HEK293 (cell line): ENCODE measurements around the gene C17orf107.

Source experiments
- CTCF ChIA-PET: fragments of 350-600 bp; formaldehyde crosslinking; extraction: SDS; loops from one replicate; lab custom pipeline; 2021; ENCODE audit warnings: antibody characterized with exemption; lab: Yijun Ruan, JAX
- POLR2A ChIA-PET: fragments of 300-600 bp; formaldehyde crosslinking; extraction: SDS; loops from one replicate; lab custom pipeline; 2020; ENCODE audit warnings: antibody characterized with exemption, inconsistent platforms; lab: Yijun Ruan, JAX
- H3K27ac ChIP-seq: fragments of 200-500 bp; sonication (Bioruptor generic); 2 replicates; pipeline ENCODE4 v1.5.1; 2014; ENCODE audit warnings: low read depth, low read length, control low read depth, inconsistent platforms; ENCODE audit errors: extremely low read depth
- H3K36me3 ChIP-seq, 2 experiments: fragments of 200-500 bp in 1 of 2; sonication (Bioruptor generic) in 1 of 2; 1 replicate in 1 of 2; 2 replicates in 1 of 2; pipeline ENCODE4 v1.5.1; 2014 to 2017; ENCODE audit warnings: inconsistent platforms in 2 of 2, low read length in 2 of 2; ENCODE audit not compliant: control insufficient read depth in 2 of 2, insufficient read depth in 1 of 2
- H3K4me1 ChIP-seq: fragments of 200-500 bp; sonication (Bioruptor generic); 2 replicates; pipeline ENCODE4 v1.5.1; 2014; ENCODE audit warnings: mild to moderate bottlenecking, low read length, inconsistent platforms; ENCODE audit not compliant: control insufficient read depth, insufficient read depth
- H3K4me3 ChIP-seq: 2 replicates; pipeline ENCODE4 v1.5.1; 2011; ENCODE audit warnings: low read depth, mild to moderate bottlenecking, control low read depth, low read length, moderate library complexity
- H3K9me3 ChIP-seq: fragments of 200-500 bp; sonication (Bioruptor generic); 2 replicates; pipeline ENCODE4 v1.5.1; 2014; ENCODE audit warnings: low read depth, low read length, inconsistent platforms; ENCODE audit not compliant: control insufficient read depth, insufficient read depth
- GFI1B ChIP-seq: fragments of 450-650 bp; formaldehyde crosslinking; IDR thresholded peaks from 2 replicates; pipeline ENCODE4 v1.5.1; 2016; ENCODE audit warnings: missing biosample characterization, missing genetic modification characterization
- KLF7 ChIP-seq: fragments of 450-650 bp; formaldehyde crosslinking; IDR thresholded peaks from 2 replicates; pipeline ENCODE4 v1.5.1; 2016; ENCODE audit warnings: missing biosample characterization, missing genetic modification characterization, borderline replicate concordance
- REPIN1 ChIP-seq: fragments of 450-650 bp; formaldehyde crosslinking; IDR thresholded peaks from 2 replicates; pipeline ENCODE4 v1.5.1; 2017; ENCODE audit warnings: missing biosample characterization, missing genetic modification characterization, low read depth
- SP3 ChIP-seq: fragments of 450-650 bp; formaldehyde crosslinking; IDR thresholded peaks from 2 replicates; pipeline ENCODE4 v1.5.1; 2016; ENCODE audit warnings: missing biosample characterization, missing genetic modification characterization
- ZBTB20 ChIP-seq: fragments of 450-650 bp; formaldehyde crosslinking; IDR thresholded peaks from 2 replicates; pipeline ENCODE4 v1.5.1; 2016; ENCODE audit warnings: missing biosample characterization, missing genetic modification characterization
- ZBTB48 ChIP-seq: fragments of 450-650 bp; formaldehyde crosslinking; IDR thresholded peaks from 2 replicates; pipeline ENCODE4 v1.5.1; 2016; ENCODE audit warnings: missing biosample characterization, missing genetic modification characterization
- ZBTB8A ChIP-seq: fragments of 450-650 bp; formaldehyde crosslinking; IDR thresholded peaks from 2 replicates; pipeline ENCODE4 v1.5.1; 2016; ENCODE audit warnings: missing biosample characterization, missing genetic modification characterization
- ZEB2 ChIP-seq: fragments of 450-650 bp; formaldehyde crosslinking; IDR thresholded peaks from 2 replicates; pipeline ENCODE4 v1.5.1; 2016; ENCODE audit warnings: missing biosample characterization, missing genetic modification characterization
- ZFP3 ChIP-seq: fragments of 450-650 bp; formaldehyde crosslinking; IDR thresholded peaks from 2 replicates; pipeline ENCODE4 v1.5.1; 2016; ENCODE audit warnings: low read depth, missing biosample characterization, missing genetic modification characterization
- ZNF121 ChIP-seq: fragments of 450-650 bp; formaldehyde crosslinking; IDR thresholded peaks from 2 replicates; pipeline ENCODE4 v1.5.1; 2016; ENCODE audit warnings: missing biosample characterization, missing genetic modification characterization
- ZNF138 ChIP-seq: fragments of 450-650 bp; formaldehyde crosslinking; IDR thresholded peaks from 2 replicates; pipeline ENCODE4 v1.5.1; 2016; ENCODE audit warnings: missing biosample characterization, missing genetic modification characterization, borderline replicate concordance
- ZNF266 ChIP-seq: fragments of 450-650 bp; formaldehyde crosslinking; IDR thresholded peaks from 2 replicates; pipeline ENCODE4 v1.5.1; 2016; ENCODE audit warnings: missing biosample characterization, missing genetic modification characterization, low read depth
- ZNF350 ChIP-seq: fragments of 450-650 bp; formaldehyde crosslinking; IDR thresholded peaks from 2 replicates; pipeline ENCODE4 v1.5.0; 2017; ENCODE audit warnings: missing biosample characterization, mild to moderate bottlenecking, missing genetic modification characterization
- ZNF548 ChIP-seq: fragments of 450-650 bp; formaldehyde crosslinking; IDR thresholded peaks from 2 replicates; pipeline ENCODE4 v1.5.1; 2016; ENCODE audit warnings: missing biosample characterization, missing genetic modification characterization
- ZNF561 ChIP-seq: fragments of 450-650 bp; IDR thresholded peaks from 2 replicates; pipeline ENCODE4 v1.5.1; 2018; ENCODE audit warnings: missing biosample characterization, missing genetic modification characterization, borderline replicate concordance
- ZNF785 ChIP-seq: fragments of 450-650 bp; formaldehyde crosslinking; IDR thresholded peaks from 2 replicates; pipeline ENCODE4 v1.5.1; 2016; ENCODE audit warnings: missing biosample characterization, missing genetic modification characterization
- ZNF791 ChIP-seq: fragments of 450-650 bp; formaldehyde crosslinking; IDR thresholded peaks from 2 replicates; pipeline ENCODE4 v1.5.1; 2016; ENCODE audit warnings: missing biosample characterization, missing genetic modification characterization
- ZNF843 ChIP-seq: fragments of 450-650 bp; formaldehyde crosslinking; IDR thresholded peaks from 2 replicates; pipeline ENCODE4 v1.5.1; 2016; ENCODE audit warnings: missing biosample characterization, missing genetic modification characterization
- ZSCAN23 ChIP-seq: fragments of 450-650 bp; formaldehyde crosslinking; IDR thresholded peaks from 2 replicates; pipeline ENCODE4 v1.5.1; 2016; ENCODE audit warnings: missing biosample characterization, missing genetic modification characterization
- TF ChIP-seq, protein P1 (sequence below): fragments of 450-650 bp; formaldehyde crosslinking; IDR thresholded peaks from 2 replicates; pipeline ENCODE4 v1.5.1; 2016; ENCODE audit warnings: missing biosample characterization, missing genetic modification characterization
- TF ChIP-seq, protein P2 (sequence below): fragments of 450-650 bp; formaldehyde crosslinking; IDR thresholded peaks from 2 replicates; pipeline ENCODE4 v1.5.1; 2017; ENCODE audit warnings: missing biosample characterization, missing genetic modification characterization
- TF ChIP-seq, protein P3 (sequence below): fragments of 450-650 bp; formaldehyde crosslinking; IDR thresholded peaks from 2 replicates; pipeline ENCODE4 v1.5.1; 2016; ENCODE audit warnings: missing biosample characterization, missing genetic modification characterization
- TF ChIP-seq, protein P4 (sequence below): fragments of 450-650 bp; formaldehyde crosslinking; IDR thresholded peaks from 2 replicates; pipeline ENCODE4 v1.5.1; 2016; ENCODE audit warnings: missing biosample characterization, missing genetic modification characterization
- TF ChIP-seq, protein P5 (sequence below): fragments of 450-650 bp; formaldehyde crosslinking; IDR thresholded peaks from 2 replicates; pipeline ENCODE4 v1.5.1; 2017; ENCODE audit warnings: missing biosample characterization, missing genetic modification characterization
- TF ChIP-seq, protein P6 (sequence below): fragments of 450-650 bp; formaldehyde crosslinking; IDR thresholded peaks from 2 replicates; pipeline ENCODE4 v1.5.1; 2016; ENCODE audit warnings: missing biosample characterization, missing genetic modification characterization
- TF ChIP-seq, protein P7 (sequence below): fragments of 450-650 bp; formaldehyde crosslinking; IDR thresholded peaks from 2 replicates; pipeline ENCODE4; 2016; ENCODE audit warnings: missing biosample characterization, missing genetic modification characterization

The C17orf107 gene

DNA sequence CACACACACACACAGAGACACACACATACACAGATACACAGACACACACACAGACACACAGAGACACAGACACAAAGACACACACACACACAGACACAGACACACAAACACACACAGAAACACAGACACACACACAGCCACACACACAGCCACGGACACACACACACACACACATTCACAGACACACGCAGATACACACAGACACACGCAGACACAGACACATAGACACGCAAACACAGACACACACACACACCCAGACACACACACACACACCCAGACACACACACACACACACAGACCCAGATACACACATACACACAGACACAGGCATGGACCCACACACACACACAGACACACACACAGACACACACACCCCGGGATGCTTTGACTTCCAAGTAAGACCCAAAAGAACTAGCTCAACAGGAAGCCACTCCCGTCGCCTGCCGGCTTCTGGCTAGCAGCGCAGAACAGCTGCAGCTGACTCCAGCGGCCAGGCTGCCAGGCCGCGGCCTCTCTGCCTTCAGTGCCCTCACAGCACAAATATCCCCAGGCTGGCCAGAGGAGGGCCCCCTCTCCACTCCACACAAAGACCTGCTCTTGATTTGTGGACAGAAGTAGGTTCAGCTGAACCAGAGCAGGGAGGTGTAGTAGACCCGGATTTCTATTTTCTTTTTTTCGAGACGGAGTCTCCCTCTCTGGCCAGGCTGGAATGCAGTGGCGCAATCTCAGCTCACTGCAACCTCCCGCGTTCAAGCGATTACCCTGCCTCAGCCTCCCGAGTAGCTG is 9.6 kb downstream of the C17orf107 start:
- H3K36me3 ChIP-seq = no peaks in the 10 kb centered on the region
- no peak overlapping the region for H3K4me3 ChIP-seq
- no peaks in the 10 kb centered on the region for H3K9me3 ChIP-seq
- POLR2A ChIA-PET = interaction anchor here (0.5 to 1.9 kb wide), 14 partner anchors 14 to 240 kb away, joined by 3 to 27 read pairs (median 4); partner anchors contain the start of genes ARRB2, INCA1, KIF1C and RNF167
- H3K4me1 ChIP-seq = no peaks in the 10 kb centered on the region; the same call in 1 of the 2 replicates
- H3K27ac ChIP-seq = 0 out of 2 replicates have a peak overlapping the region, but pooled peaks have one; percentile 12
- CTCF ChIA-PET = interaction anchor here (0.6 to 2.3 kb wide), 45 partner anchors 8 to 1162 kb away, joined by 3 to 23 read pairs (median 4); partner anchors contain the start of genes ARRB2, C17orf107, CAMTA2 and ENO3
- TF ChIP-seq, protein P1, sequence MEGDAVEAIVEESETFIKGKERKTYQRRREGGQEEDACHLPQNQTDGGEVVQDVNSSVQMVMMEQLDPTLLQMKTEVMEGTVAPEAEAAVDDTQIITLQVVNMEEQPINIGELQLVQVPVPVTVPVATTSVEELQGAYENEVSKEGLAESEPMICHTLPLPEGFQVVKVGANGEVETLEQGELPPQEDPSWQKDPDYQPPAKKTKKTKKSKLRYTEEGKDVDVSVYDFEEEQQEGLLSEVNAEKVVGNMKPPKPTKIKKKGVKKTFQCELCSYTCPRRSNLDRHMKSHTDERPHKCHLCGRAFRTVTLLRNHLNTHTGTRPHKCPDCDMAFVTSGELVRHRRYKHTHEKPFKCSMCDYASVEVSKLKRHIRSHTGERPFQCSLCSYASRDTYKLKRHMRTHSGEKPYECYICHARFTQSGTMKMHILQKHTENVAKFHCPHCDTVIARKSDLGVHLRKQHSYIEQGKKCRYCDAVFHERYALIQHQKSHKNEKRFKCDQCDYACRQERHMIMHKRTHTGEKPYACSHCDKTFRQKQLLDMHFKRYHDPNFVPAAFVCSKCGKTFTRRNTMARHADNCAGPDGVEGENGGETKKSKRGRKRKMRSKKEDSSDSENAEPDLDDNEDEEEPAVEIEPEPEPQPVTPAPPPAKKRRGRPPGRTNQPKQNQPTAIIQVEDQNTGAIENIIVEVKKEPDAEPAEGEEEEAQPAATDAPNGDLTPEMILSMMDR = peak; percentile 82
- TF ChIP-seq, protein P2, sequence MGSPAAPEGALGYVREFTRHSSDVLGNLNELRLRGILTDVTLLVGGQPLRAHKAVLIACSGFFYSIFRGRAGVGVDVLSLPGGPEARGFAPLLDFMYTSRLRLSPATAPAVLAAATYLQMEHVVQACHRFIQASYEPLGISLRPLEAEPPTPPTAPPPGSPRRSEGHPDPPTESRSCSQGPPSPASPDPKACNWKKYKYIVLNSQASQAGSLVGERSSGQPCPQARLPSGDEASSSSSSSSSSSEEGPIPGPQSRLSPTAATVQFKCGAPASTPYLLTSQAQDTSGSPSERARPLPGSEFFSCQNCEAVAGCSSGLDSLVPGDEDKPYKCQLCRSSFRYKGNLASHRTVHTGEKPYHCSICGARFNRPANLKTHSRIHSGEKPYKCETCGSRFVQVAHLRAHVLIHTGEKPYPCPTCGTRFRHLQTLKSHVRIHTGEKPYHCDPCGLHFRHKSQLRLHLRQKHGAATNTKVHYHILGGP (tag by site-specific recombination) = no peak
- TF ChIP-seq, protein P3, sequence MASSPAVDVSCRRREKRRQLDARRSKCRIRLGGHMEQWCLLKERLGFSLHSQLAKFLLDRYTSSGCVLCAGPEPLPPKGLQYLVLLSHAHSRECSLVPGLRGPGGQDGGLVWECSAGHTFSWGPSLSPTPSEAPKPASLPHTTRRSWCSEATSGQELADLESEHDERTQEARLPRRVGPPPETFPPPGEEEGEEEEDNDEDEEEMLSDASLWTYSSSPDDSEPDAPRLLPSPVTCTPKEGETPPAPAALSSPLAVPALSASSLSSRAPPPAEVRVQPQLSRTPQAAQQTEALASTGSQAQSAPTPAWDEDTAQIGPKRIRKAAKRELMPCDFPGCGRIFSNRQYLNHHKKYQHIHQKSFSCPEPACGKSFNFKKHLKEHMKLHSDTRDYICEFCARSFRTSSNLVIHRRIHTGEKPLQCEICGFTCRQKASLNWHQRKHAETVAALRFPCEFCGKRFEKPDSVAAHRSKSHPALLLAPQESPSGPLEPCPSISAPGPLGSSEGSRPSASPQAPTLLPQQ (tag by site-specific recombination) = 0 out of 2 replicates have a peak, but pooled peaks have one; percentile 23
- TF ChIP-seq ZEB2 (tag by site-specific recombination) (no peak), ZNF138 (tag by site-specific recombination) (no peak), REPIN1 (tag by site-specific recombination) (no peak), ZBTB20 (tag by site-specific recombination) (no peak), ZNF266 (tag by site-specific recombination) (no peak), ZBTB8A (tag by site-specific recombination) (no peak), ZNF843 (no peak), ZNF121 (tag by site-specific recombination) (0 out of 2 replicates have a peak, but pooled peaks have one; percentile 28), ZSCAN23 (tag by site-specific recombination) (no peak), ZNF561 (tag by site-specific recombination) (no peak), GFI1B (tag by site-specific recombination) (no peak), ZNF791 (no peak), ZNF785 (tag by site-specific recombination) (no peak), ZFP3 (no peak), ZBTB48 (tag by site-specific recombination) (no peak), SP3 (tag by site-specific recombination) (no peak), ZNF548 (tag by site-specific recombination) (no peak), KLF7 (no peak; the same call in 1 of the 2 replicates), ZNF350 (no peak)
- TF ChIP-seq, protein P4, sequence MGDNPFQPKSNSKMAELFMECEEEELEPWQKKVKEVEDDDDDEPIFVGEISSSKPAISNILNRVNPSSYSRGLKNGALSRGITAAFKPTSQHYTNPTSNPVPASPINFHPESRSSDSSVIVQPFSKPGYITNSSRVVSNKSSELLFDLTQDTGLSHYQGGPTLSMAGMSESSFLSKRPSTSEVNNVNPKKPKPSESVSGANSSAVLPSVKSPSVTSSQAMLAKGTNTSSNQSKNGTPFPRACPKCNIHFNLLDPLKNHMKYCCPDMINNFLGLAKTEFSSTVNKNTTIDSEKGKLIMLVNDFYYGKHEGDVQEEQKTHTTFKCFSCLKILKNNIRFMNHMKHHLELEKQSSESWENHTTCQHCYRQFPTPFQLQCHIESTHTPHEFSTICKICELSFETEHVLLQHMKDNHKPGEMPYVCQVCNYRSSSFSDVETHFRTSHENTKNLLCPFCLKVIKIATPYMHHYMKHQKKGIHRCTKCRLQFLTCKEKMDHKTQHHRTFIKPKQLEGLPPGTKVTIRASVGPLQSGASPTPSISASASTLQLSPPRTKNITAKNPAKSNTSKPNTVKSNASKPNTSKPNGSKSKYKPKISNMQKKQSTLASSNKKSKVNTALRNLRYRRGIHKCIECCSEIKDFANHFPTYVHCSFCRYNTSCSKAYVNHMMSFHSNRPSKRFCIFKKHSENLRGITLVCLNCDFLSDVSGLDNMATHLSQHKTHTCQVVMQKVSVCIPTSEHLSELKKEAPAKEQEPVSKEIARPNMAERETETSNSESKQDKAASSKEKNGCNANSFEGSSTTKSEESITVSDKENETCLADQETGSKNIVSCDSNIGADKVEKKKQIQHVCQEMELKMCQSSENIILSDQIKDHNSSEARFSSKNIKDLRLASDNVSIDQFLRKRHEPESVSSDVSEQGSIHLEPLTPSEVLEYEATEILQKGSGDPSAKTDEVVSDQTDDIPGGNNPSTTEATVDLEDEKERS (tag by site-specific recombination) = no peak
- TF ChIP-seq, protein P5, sequence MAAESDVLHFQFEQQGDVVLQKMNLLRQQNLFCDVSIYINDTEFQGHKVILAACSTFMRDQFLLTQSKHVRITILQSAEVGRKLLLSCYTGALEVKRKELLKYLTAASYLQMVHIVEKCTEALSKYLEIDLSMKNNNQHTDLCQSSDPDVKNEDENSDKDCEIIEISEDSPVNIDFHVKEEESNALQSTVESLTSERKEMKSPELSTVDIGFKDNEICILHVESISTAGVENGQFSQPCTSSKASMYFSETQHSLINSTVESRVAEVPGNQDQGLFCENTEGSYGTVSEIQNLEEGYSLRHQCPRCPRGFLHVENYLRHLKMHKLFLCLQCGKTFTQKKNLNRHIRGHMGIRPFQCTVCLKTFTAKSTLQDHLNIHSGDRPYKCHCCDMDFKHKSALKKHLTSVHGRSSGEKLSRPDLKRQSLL (tag by site-specific recombination) = no peak
- TF ChIP-seq, protein P6, sequence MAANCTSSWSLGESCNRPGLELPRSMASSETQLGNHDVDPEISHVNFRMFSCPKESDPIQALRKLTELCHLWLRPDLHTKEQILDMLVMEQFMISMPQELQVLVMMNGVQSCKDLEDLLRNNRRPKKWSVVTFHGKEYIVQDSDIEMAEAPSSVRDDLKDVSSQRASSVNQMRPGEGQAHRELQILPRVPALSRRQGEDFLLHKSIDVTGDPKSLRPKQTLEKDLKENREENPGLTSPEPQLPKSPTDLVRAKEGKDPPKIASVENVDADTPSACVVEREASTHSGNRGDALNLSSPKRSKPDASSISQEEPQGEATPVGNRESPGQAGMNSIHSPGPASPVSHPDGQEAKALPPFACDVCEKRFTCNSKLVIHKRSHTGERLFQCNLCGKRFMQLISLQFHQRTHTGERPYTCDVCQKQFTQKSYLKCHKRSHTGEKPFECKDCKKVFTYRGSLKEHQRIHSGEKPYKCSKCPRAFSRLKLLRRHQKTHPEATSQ (tag by site-specific recombination) = no peak
- TF ChIP-seq, protein P7, sequence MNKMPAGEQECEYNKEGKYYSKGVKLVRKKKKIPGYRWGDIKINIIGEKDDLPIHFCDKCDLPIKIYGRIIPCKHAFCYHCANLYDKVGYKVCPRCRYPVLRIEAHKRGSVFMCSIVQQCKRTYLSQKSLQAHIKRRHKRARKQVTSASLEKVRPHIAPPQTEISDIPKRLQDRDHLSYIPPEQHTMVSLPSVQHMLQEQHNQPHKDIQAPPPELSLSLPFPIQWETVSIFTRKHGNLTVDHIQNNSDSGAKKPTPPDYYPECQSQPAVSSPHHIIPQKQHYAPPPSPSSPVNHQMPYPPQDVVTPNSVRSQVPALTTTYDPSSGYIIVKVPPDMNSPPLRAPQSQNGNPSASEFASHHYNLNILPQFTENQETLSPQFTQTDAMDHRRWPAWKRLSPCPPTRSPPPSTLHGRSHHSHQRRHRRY (tag by site-specific recombination) = 0 out of 2 replicates have a peak, but pooled peaks have one; percentile 41
